Stimulated activated naive CD8-positive, alpha-beta T cell treated with anti-CD3 and anti-CD28 coated beads, Interleukin-15, amount 100 ng/mL, for 72 hours (primary cell): ENCODE results near the gene POM121L12.

ENCODE experiments used
- ATAC-seq: fragments of 150-1000 bp; cut with Tn5 transposase; 2 replicates; pipeline ENCODE4 v1.10.0; 2021; ENCODE audit warnings: mild to moderate bottlenecking, moderate library complexity
- DNase-seq, 2 donors: peaks; one replicate each; pipeline ENCODE4 v3.0.0; 2021 to 2022
- H3K27ac Mint-ChIP-seq, 2 donors: one replicate each; pipeline ENCODE4 v1.8.0; 2022; ENCODE audit warnings: mild to moderate bottlenecking in 2 of 2, mixed read lengths in 2 of 2, moderate library complexity in 2 of 2
- H3K27me3 Mint-ChIP-seq: one replicate; pipeline ENCODE4 v1.8.0; 2022; ENCODE audit warnings: mixed read lengths
- H3K4me1 Mint-ChIP-seq: one replicate; pipeline ENCODE4 v1.8.0; 2022; ENCODE audit warnings: mild to moderate bottlenecking, mixed read lengths
- H3K4me3 Mint-ChIP-seq, 2 donors: one replicate each; pipeline ENCODE4 v1.8.0; 2022; ENCODE audit warnings: mild to moderate bottlenecking in 2 of 2, mixed read lengths in 2 of 2, moderate library complexity in 1 of 2
- H3K9me3 Mint-ChIP-seq, 2 donors: one replicate each; pipeline ENCODE4 v1.8.0; 2022; ENCODE audit warnings: mixed read lengths in 2 of 2

Gene POM121L12

GRCh38 chr7:53068673-53069072 is 33.2 kb downstream of the POM121L12 start:
- no peaks in the 10 kb centered on the region for H3K4me1 Mint-ChIP-seq
- ATAC-seq = no peak

GRCh38 chr7:53070883-53071282 is 35.5 kb downstream of the POM121L12 start:
- no peak for DNase-seq
- Mint-ChIP-seq H3K4me3 (no peak overlapping the region), H3K27me3 (no peaks in the 10 kb centered on the region), H3K9me3 (peaks cover 0 to 20% of the 10 kb centered on the region in 2 donors), H3K4me1 (no peaks in the 10 kb centered on the region), H3K27ac (no peak overlapping the region)
- no peak for ATAC-seq

More at GRCh38 chr7:53068673-53069072, 33.2 kb downstream of the POM121L12 start:
- Mint-ChIP-seq H3K27ac (no peak overlapping the region), H3K9me3 (peaks cover 0 to 19% of the 10 kb centered on the region in 2 donors), H3K27me3 (no peaks in the 10 kb centered on the region), H3K4me3 (no peak overlapping the region)
- DNase-seq = no peak
